WTC11 (cell line): ENCODE measurements around the gene CPNE4. TPM values are rescaled to one million over a fixed set of nuclear protein-coding genes. Genes with fewer than 3 reads are reported as not detected.

Source experiments
- ATAC-seq: fragments of 200-7000 bp; cut with Tn5 transposase; 2 replicates; pipeline ENCODE4 v1.10.0; 2021; ENCODE audit warnings: mild to moderate bottlenecking, moderate library complexity
- CTCF ChIA-PET: fragments of 300-600 bp; sonication (Branson Sonifier 250); formaldehyde crosslinking; loops from one replicate; lab custom pipeline; 2021; ENCODE audit warnings: antibody characterized with exemption; lab: Charles Lee
- POLR2A ChIA-PET: fragments of 350-600 bp; sonication (Branson Sonifier 250); formaldehyde crosslinking; loops from one replicate; lab custom pipeline; 2021; ENCODE audit warnings: antibody characterized with exemption; lab: Charles Lee
- DNase-seq: peaks from one replicate; pipeline ENCODE4 v3.0.0; 2021; ENCODE audit warnings: low spot score
- H3K27ac Mint-ChIP-seq: 2 replicates; pipeline ENCODE4 v1.8.0; 2021; ENCODE audit warnings: mixed read lengths
- H3K27me3 Mint-ChIP-seq: 2 replicates; pipeline ENCODE4 v1.8.0; 2021; ENCODE audit warnings: low read depth, mild to moderate bottlenecking, moderate library complexity, mixed read lengths
- H3K36me3 Mint-ChIP-seq: 2 replicates; pipeline ENCODE4 v1.8.0; 2021; ENCODE audit warnings: mixed read lengths
- H3K4me1 Mint-ChIP-seq: 2 replicates; pipeline ENCODE4 v1.8.0; 2022; ENCODE audit warnings: mixed read lengths
- H3K4me3 Mint-ChIP-seq: 2 replicates; pipeline ENCODE4 v1.8.0; 2021; ENCODE audit warnings: mild to moderate bottlenecking, moderate library complexity, mixed read lengths
- H3K9me3 Mint-ChIP-seq: 2 replicates; pipeline ENCODE4 v1.8.0; 2021; ENCODE audit warnings: mixed read lengths
- CREM ChIP-seq: sonication (generic); formaldehyde crosslinking; IDR thresholded peaks from 2 replicates; pipeline ENCODE4 v1.8.1; 2022; ENCODE audit warnings: mild to moderate bottlenecking, missing genetic modification reagents, moderate library complexity
- EMX1 ChIP-seq: fragments of 250-450 bp; sonication (Bioruptor Pico); IDR thresholded peaks from 2 replicates; pipeline ENCODE4 v1.8.0; 2021; ENCODE audit warnings: mild to moderate bottlenecking
- GABPB1 ChIP-seq: sonication (generic); formaldehyde crosslinking; IDR thresholded peaks from 2 replicates; pipeline ENCODE4 v1.8.1; 2023; ENCODE audit warnings: mild to moderate bottlenecking, missing genetic modification reagents
- NFATC4 ChIP-seq: fragments of 250-450 bp; sonication (Bioruptor Pico); IDR thresholded peaks from 2 replicates; pipeline ENCODE4 v1.9.0; 2021; ENCODE audit warnings: mild to moderate bottlenecking
- NR3C1 ChIP-seq: sonication (generic); formaldehyde crosslinking; conservative IDR thresholded peaks from 2 replicates; pipeline ENCODE4 v1.8.1; 2023; ENCODE audit warnings: low read depth, mild to moderate bottlenecking, missing genetic modification reagents
- OVOL2 ChIP-seq: fragments of 250-450 bp; sonication (Bioruptor Pico); IDR thresholded peaks from 2 replicates; pipeline ENCODE4 v1.9.0; 2021; ENCODE audit warnings: mild to moderate bottlenecking, borderline replicate concordance
- PRRX2 ChIP-seq: fragments of 250-450 bp; sonication (Bioruptor Pico); IDR thresholded peaks from 2 replicates; pipeline ENCODE4 v1.8.0; 2021; ENCODE audit warnings: mild to moderate bottlenecking
- RORB ChIP-seq: fragments of 250-450 bp; sonication (Bioruptor Pico); IDR thresholded peaks from 2 replicates; pipeline ENCODE4 v1.9.0; 2021; ENCODE audit warnings: mild to moderate bottlenecking
- SOX15 ChIP-seq: fragments of 250-450 bp; sonication (Bioruptor Pico); IDR thresholded peaks from 2 replicates; pipeline ENCODE4 v1.9.0; 2021; ENCODE audit warnings: mild to moderate bottlenecking
- ZNF317 ChIP-seq: sonication (generic); formaldehyde crosslinking; IDR thresholded peaks from 2 replicates; pipeline ENCODE4 v1.8.1; 2023; ENCODE audit warnings: low read depth, mild to moderate bottlenecking, moderate library complexity, missing genetic modification reagents, borderline replicate concordance
- ZNF416 ChIP-seq: fragments of 250-450 bp; sonication (Bioruptor Pico); IDR thresholded peaks from 2 replicates; pipeline ENCODE4 v1.9.0; 2021; ENCODE audit warnings: mild to moderate bottlenecking, inconsistent platforms
- total RNA-seq: library from RNA; stranded (reverse); gene quantifications from 3 replicates; pipeline ENCODE4 v1.2.3, GENCODE V29; 2021
- TF ChIP-seq, protein P1 (sequence below): sonication (generic); formaldehyde crosslinking; IDR thresholded peaks from 2 replicates; pipeline ENCODE4 v1.8.0; 2022; ENCODE audit warnings: mild to moderate bottlenecking, missing genetic modification reagents
- TF ChIP-seq, protein P2 (sequence below): fragments of 250-450 bp; sonication (Bioruptor Pico); IDR thresholded peaks from 2 replicates; pipeline ENCODE4 v1.8.0; 2021; ENCODE audit warnings: mild to moderate bottlenecking
- TF ChIP-seq, protein P3 (sequence below): sonication (generic); formaldehyde crosslinking; IDR thresholded peaks from 2 replicates; pipeline ENCODE4 v1.8.1; 2023; ENCODE audit warnings: mild to moderate bottlenecking, moderate library complexity, missing genetic modification reagents

CPNE4 gene
- total RNA-seq, 1 experiment from 2014 or later, result 2.4 TPM

DNA sequence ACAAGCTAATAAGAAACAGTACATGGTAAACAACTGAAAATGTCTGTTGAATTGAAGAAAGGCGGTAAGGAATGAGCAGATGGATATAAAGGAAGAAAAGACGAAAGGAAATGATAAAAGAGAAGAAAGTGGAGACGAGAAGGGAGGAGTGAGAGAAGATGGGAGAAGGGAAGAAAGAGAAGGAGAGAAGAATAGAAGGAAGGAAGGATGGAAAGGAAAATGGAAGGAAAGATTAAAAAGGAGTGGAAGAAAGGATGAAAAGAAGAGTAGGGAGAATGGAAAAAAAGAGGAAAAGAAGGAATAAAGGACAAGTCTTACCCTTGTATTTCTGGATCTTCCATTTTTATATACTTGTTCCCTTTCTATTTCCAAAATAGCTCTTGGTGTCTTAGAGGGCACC lies 17.7 kb downstream of the CPNE4 start:
- H3K9me3 Mint-ChIP-seq, result no peaks in the 10 kb centered on the region

DNA sequence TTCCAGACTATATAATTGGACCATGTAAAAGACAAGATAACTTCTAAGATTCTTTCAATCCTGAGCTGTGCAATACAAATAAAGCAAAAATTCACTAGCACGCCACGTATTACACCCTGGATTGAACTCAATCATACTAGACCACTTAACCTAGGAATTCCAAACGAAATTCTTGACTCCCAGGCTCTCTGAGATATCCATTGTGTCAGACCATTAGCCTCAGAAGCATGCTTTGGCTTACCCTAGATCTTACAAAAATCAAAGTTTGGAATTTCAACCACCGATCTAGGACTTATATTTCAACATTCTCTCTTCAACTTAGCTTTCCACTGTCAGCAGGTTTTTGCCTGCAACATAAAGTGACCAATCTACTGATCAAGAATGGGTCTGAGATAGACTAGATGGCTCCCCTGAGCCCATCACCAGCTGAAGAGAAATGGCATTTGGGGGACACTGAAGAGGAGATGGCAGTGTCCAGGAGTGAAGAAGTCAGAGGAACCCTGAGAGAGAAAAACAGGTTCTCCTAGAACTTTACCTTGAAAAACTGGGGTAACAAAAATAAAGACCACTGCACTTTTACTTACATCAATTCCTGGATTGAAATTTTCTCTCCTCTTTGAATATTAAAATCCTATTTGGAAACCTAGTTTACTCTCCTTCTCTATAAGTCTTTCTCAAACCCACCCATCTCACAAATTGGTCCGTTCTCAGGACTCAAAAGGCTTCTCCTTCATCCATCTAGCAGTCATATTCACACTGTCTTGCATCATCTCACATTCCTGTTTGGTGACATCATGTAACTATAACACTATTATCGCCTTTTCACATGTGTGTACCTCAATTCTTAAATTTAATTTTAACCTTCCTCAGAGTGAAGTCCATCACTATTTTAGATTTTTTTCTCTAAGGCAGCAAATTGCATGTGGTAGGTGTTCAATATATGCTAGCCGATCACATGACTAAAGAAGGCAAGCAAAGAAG lies 18.5 kb downstream of the CPNE4 start:
- TF ChIP-seq, protein P1, sequence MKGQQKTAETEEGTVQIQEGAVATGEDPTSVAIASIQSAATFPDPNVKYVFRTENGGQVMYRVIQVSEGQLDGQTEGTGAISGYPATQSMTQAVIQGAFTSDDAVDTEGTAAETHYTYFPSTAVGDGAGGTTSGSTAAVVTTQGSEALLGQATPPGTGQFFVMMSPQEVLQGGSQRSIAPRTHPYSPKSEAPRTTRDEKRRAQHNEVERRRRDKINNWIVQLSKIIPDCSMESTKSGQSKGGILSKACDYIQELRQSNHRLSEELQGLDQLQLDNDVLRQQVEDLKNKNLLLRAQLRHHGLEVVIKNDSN (CRISPR knock-in tag), result no peak
- TF ChIP-seq ZNF317 (CRISPR knock-in tag), result no peak
- TF ChIP-seq NR3C1 (CRISPR knock-in tag), result no peak
- no peak for TF ChIP-seq NFATC4 (CRISPR knock-in tag)
- Mint-ChIP-seq H3K27me3 (no peaks in the 10 kb centered on the region), H3K4me3 (no peak overlapping the region), H3K9me3 (no peaks in the 10 kb centered on the region), H3K4me1 (peaks cover 9% of the 10 kb centered on the region), H3K36me3 (no peaks in the 10 kb centered on the region), H3K27ac (no peak overlapping the region)
- no peak for DNase-seq
- ChIA-PET POLR2A (no interaction called here), CTCF (interaction anchor here (0.9 kb wide), 1 partner anchor 10 kb away, joined by 3 read pairs; no protein-coding TSS in a partner anchor)
- no peak for ATAC-seq

More for the DNA sequence above, 17.7 kb downstream of the CPNE4 start:
- CTCF ChIA-PET, result no interaction called here
- Mint-ChIP-seq H3K4me3 (no peak overlapping the region), H3K27ac (no peak overlapping the region), H3K27me3 (no peaks in the 10 kb centered on the region), H3K36me3 (no peaks in the 10 kb centered on the region)
- ATAC-seq, result no peak
- DNase-seq, result no peak
- POLR2A ChIA-PET, result no interaction called here
- no peak for TF ChIP-seq ZNF317 (CRISPR knock-in tag)
- TF ChIP-seq CREM, result no peak
- TF ChIP-seq ZNF416 (CRISPR knock-in tag), result no peak
- TF ChIP-seq PRRX2 (CRISPR knock-in tag), result no peak
- TF ChIP-seq, all 79 proteins: peak for 0
- peaks cover 9% of the 10 kb centered on the region for H3K4me1 Mint-ChIP-seq

DNA sequence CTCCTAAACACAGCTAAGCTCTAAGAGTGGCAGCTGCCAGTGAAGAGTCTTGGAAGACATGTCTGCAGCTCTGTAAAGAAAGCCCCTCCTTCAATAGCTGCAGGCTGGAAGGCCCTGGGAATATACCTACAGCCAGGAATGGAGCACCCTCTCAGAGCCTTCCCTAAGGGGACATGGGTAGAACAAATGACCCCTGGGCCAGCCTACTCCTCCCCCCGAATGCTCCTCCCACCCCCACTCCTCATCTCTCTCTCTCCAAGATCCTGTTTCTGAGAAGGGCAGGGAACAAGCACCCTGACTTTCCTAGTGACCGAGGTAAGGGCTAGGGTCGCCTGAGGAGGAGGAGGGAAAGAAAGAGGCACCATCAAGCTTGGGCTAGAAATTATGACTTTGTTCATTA lies 20.7 kb downstream of the CPNE4 start:
- Mint-ChIP-seq H3K27me3 (no peaks in the 10 kb centered on the region), H3K9me3 (no peaks in the 10 kb centered on the region), H3K4me3 (no peak overlapping the region), H3K4me1 (peaks cover 20% of the 10 kb centered on the region), H3K36me3 (no peaks in the 10 kb centered on the region), H3K27ac (no peak overlapping the region)
- ATAC-seq (peak; percentile 80), DNase-seq (no peak)
- ChIA-PET POLR2A (no interaction called here), CTCF (interaction anchor here (1.0 to 1.2 kb wide), 2 partner anchors 21 to 166 kb away, joined by 3 read pairs; partner anchors contain the start of gene CPNE4)
- no peak for TF ChIP-seq GABPB1

DNA sequence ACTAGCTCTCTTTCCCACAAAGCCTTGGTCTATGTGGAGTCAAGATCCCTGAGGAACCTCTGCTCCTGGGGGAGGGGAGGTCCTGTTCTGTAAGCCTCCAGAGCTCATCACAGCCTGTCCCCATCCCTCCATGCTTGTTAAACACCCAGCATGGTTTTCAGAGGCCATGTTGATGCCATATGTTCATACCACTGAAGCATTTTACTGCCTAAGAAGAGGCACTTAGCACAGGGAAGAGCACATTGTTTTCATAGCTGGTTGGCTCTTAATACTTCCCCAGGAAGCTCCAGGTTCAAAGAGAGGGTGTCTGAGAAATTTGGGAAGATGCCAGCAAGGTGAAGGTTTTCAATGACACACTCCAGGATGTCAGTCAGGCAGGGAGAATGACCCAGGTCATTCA lies 25.6 kb downstream of the CPNE4 start:
- Mint-ChIP-seq H3K36me3 (no peaks in the 10 kb centered on the region), H3K27me3 (no peaks in the 10 kb centered on the region)
- POLR2A ChIA-PET, result no interaction called here
- TF ChIP-seq, protein P2, sequence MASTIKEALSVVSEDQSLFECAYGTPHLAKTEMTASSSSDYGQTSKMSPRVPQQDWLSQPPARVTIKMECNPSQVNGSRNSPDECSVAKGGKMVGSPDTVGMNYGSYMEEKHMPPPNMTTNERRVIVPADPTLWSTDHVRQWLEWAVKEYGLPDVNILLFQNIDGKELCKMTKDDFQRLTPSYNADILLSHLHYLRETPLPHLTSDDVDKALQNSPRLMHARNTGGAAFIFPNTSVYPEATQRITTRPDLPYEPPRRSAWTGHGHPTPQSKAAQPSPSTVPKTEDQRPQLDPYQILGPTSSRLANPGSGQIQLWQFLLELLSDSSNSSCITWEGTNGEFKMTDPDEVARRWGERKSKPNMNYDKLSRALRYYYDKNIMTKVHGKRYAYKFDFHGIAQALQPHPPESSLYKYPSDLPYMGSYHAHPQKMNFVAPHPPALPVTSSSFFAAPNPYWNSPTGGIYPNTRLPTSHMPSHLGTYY (CRISPR knock-in tag), result no peak
- no peak for TF ChIP-seq SOX15 (CRISPR knock-in tag)
- no peak for TF ChIP-seq EMX1 (CRISPR knock-in tag)
- TF ChIP-seq OVOL2 (CRISPR knock-in tag), result no peak
- TF ChIP-seq, protein P3, sequence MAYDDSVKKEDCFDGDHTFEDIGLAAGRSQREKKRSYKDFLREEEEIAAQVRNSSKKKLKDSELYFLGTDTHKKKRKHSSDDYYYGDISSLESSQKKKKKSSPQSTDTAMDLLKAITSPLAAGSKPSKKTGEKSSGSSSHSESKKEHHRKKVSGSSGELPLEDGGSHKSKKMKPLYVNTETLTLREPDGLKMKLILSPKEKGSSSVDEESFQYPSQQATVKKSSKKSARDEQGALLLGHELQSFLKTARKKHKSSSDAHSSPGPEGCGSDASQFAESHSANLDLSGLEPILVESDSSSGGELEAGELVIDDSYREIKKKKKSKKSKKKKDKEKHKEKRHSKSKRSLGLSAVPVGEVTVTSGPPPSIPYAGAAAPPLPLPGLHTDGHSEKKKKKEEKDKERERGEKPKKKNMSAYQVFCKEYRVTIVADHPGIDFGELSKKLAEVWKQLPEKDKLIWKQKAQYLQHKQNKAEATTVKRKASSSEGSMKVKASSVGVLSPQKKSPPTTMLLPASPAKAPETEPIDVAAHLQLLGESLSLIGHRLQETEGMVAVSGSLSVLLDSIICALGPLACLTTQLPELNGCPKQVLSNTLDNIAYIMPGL (CRISPR knock-in tag), result no peak
- TF ChIP-seq RORB, result no peak
- TF ChIP-seq, all 79 proteins: peak for 0
- CTCF ChIA-PET, result interaction anchor here (0.9 to 3.4 kb wide), 4 partner anchors 20 to 117 kb away, joined by 3 to 18 read pairs (median 4); partner anchors contain the start of gene CPNE4
- Mint-ChIP-seq H3K27ac (no peak overlapping the region), H3K4me3 (no peak overlapping the region), H3K4me1 (peaks cover 26% of the 10 kb centered on the region), H3K9me3 (no peaks in the 10 kb centered on the region)
- DNase-seq, result no peak
- no peak for ATAC-seq
